H7 (cell line): ENCODE measurements around the gene RBMX2. TPM values are rescaled to one million over a fixed set of nuclear protein-coding genes. Genes with fewer than 3 reads are reported as not detected.
"Not testable (repeated sequence)": the region's sequence is repeated elsewhere in the genome, so short reads cannot be mapped to it uniquely, and the experiment has no call there.

Experiments used
- DNase-seq: peaks from one replicate; pipeline ENCODE4 v3.0.0; 2012
- H3K27me3 ChIP-seq: 2 replicates; pipeline ENCODE4 v1.6.0; 2011; ENCODE audit warnings: mild to moderate bottlenecking, low read length; ENCODE audit not compliant: control insufficient read depth, insufficient read depth
- H3K36me3 ChIP-seq: replicated peaks from 2 replicates; pipeline ENCODE4 v1.5.1; 2011; ENCODE audit warnings: low read length; ENCODE audit not compliant: control insufficient read depth, insufficient read depth
- H3K4me3 ChIP-seq: 2 replicates; pipeline ENCODE4 v1.5.1; 2011; ENCODE audit warnings: low read depth, mild to moderate bottlenecking, control low read depth, low read length, moderate library complexity; ENCODE audit not compliant: insufficient read depth
- total RNA-seq: library from RNA; depleted of rRNA; stranded (reverse); fragments of >200 nt; shearing (Covaris generic); gene quantifications from 2 replicates; pipeline ENCODE4 v1.2.3, GENCODE V29; 2014; rRNA removed

Gene RBMX2
- total RNA-seq, 1 experiment from 2014 or later, result 42.8 TPM

- Histone ChIP-seq H3K4me3 (no peak overlapping the region), H3K36me3 (peaks cover 3% of the 10 kb centered on the region; the same call in 1 of the 2 replicates), H3K27me3 (no peaks in the 10 kb centered on the region)
- DNase-seq, result no peak
Observed at GRCh38 chrX:130418740-130419139, 17.0 kb downstream of the RBMX2 start.

- Histone ChIP-seq H3K4me3 (no peak overlapping the region), H3K36me3 (peaks cover 3% of the 10 kb centered on the region; the same call in 1 of the 2 replicates), H3K27me3 (no peaks in the 10 kb centered on the region)
- DNase-seq, result no peak
Observed at GRCh38 chrX:130419263-130419662, 17.5 kb downstream of the RBMX2 start.

- Histone ChIP-seq H3K27me3 (no peaks in the 10 kb centered on the region), H3K36me3 (no peaks in the 10 kb centered on the region), H3K4me3 (no peak overlapping the region)
- no peak for DNase-seq
Observed at GRCh38 chrX:130426531-130426930, 24.7 kb downstream of the RBMX2 start.

- H3K36me3 ChIP-seq, H3K27me3 ChIP-seq, H3K4me3 ChIP-seq, DNase-seq: not testable (repeated sequence)
Observed at GRCh38 chrX:130429236-130429635, 27.4 kb downstream of the RBMX2 start.

- no peak for DNase-seq
- no peaks in the 10 kb centered on the region for H3K36me3 ChIP-seq
- H3K27me3 ChIP-seq, result no peaks in the 10 kb centered on the region
- no peak overlapping the region for H3K4me3 ChIP-seq
Observed at GRCh38 chrX:130435937-130436336, 34.1 kb downstream of the RBMX2 start.

- DNase-seq, H3K27me3 ChIP-seq, H3K36me3 ChIP-seq, H3K4me3 ChIP-seq: not testable (repeated sequence)
Observed at GRCh38 chrX:130437996-130438395, 36.2 kb downstream of the RBMX2 start.

- DNase-seq, result no peak
- H3K4me3 ChIP-seq, result no peak overlapping the region
- H3K36me3 ChIP-seq, result no peaks in the 10 kb centered on the region
- H3K27me3 ChIP-seq, result no peaks in the 10 kb centered on the region
Observed at GRCh38 chrX:130443875-130444274, 42.1 kb downstream of the RBMX2 start.

GRCh38 chrX:130444641-130445336 is 43.0 kb downstream of the RBMX2 start:
- DNase-seq, result no peak
- H3K4me3 ChIP-seq, result no peak overlapping the region
- H3K27me3 ChIP-seq, result no peaks in the 10 kb centered on the region

GRCh38 chrX:130446974-130447373 is 45.2 kb downstream of the RBMX2 start:
- Histone ChIP-seq H3K4me3 (no peak overlapping the region), H3K27me3 (no peaks in the 10 kb centered on the region), H3K36me3 (no peaks in the 10 kb centered on the region)
- no peak for DNase-seq

More at GRCh38 chrX:130444641-130445336, 43.0 kb downstream of the RBMX2 start:
- no peaks in the 10 kb centered on the region for H3K36me3 ChIP-seq

Other genes with a start within 250 kb of the RBMX2 start
- 59.4 and 65.7 TPM in 2 replicates for gene AIFM1, start 236.1 kb upstream of the RBMX2 start, total RNA-seq
- 0.81 TPM in 1 of 2 replicates, not detected in the other for gene RAB33A, start 230.0 kb upstream of the RBMX2 start, total RNA-seq
- gene ZNF280C, start 133.1 kb upstream of the RBMX2 start, total RNA-seq, result 52.7 and 65.0 TPM in 2 replicates
- 24.9 and 27.8 TPM in 2 replicates for gene SLC25A14, start 62.1 kb upstream of the RBMX2 start, total RNA-seq
- gene GPR119, start 16.3 kb upstream of the RBMX2 start, total RNA-seq, result not detected in 2 replicates